ENCODE measurements around the gene CTNNBIP1. TPM values are rescaled to one million over a fixed set of nuclear protein-coding genes. Genes with fewer than 3 reads are reported as not detected.

CTNNBIP1 gene
- total and polyA plus RNA-seq, 9 of the 15 experiments (the other 6 are each of a cell fraction or from before 2014, with no cell fraction given), result 0.65 to 29.2 (median 14.7) TPM

DNA sequence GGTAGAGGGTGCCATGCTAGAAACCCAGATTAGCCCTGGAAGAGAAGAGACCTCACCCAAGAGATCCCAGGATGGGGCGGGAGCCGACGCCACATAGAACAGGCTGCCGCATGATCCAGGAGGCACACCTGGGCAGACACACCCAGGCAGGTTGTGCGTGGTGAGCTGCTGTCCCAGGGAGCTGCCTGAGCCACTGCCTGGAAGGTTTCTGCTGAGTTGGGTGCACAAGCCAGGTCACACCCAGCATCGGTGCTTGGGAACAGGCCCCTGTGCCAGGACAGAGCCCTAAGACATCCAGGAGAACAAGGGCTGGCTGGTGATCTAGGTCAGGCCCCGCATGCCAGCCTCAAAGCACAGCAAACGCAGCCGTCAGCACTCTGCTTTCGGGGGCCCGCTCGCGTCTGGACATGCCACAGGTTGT, 40.2 kb downstream of the CTNNBIP1 start:
- Histone ChIP-seq H4K20me1 (replicated peaks; ENCODE audit: control insufficient read depth, insufficient read depth, low read length) (peaks cover 8% of the 10 kb centered on the region), H3K79me2 (ENCODE audit: control insufficient read depth, insufficient read depth, low read length) (no peaks in the 10 kb centered on the region), H3K27me3 (ENCODE audit: control insufficient read depth in 2 of 2, insufficient read depth in 2 of 2, low read length in 2 of 2) (no peaks in the 10 kb centered on the region), H3K27ac (ENCODE audit: extremely low read depth, low read depth, low read length) (no peak overlapping the region), H3K9me1 (ENCODE audit: control insufficient read depth, insufficient read depth, low read length) (no peaks in the 10 kb centered on the region), H3K9ac (ENCODE audit: insufficient read depth in 1 of 2, low read depth in 2 of 2, low read length in 2 of 2) (peak overlapping the region in 1 of 2 experiments; percentile 56; a peak in 1 of 4 replicates), H3K9me3 (replicated peaks; ENCODE audit: control insufficient read depth, insufficient read depth, low read depth, low read length) (no peaks in the 10 kb centered on the region), H3K4me2 (ENCODE audit: insufficient read depth, low read length) (no peak overlapping the region), H3K4me3 (no peak overlapping the region), H3K4me1 (replicated peaks in 1 of 2; ENCODE audit: control insufficient read depth in 2 of 2, insufficient read depth in 2 of 2, low read length in 2 of 2) (peaks cover 0 to 25% of the 10 kb centered on the region in 2 experiments; a peak in 2 of 5 replicates), H3K36me3 (ENCODE audit: control insufficient read depth, insufficient read depth, low read length) (peaks cover 4% of the 10 kb centered on the region; the same call in 1 of the 3 replicates), H2AFZ (ENCODE audit: low read depth, low read length) (no peak overlapping the region)
- POLR2A ChIA-PET, result no interaction called here
- no peak for DNase-seq (ENCODE audit: extremely low read depth in 1 of 4, low spot score in 3 of 4)
- 53% methylated on average over 13 of the region's 13 CpGs for WGBS (ENCODE audit: insufficient coverage, low coverage, missing lambda C conversion rate)
- intact Hi-C loops (cut with micrococcal nuclease) (loop anchor here (5.0 to 10.0 kb wide), 2 partner anchors 148 to 375 kb away; no protein-coding TSS in a partner anchor), in situ Hi-C loops (cut with MboI) (loop anchor here (5.0 to 10.0 kb wide), 4 partner anchors 75 to 557 kb away; partner anchors contain the start of genes LZIC and NMNAT1)
- TF ChIP-seq POLR2AphosphoS5 (IDR thresholded peaks at IDR 0.05; ENCODE audit: control insufficient read depth, insufficient read depth, low read depth, low read length), result no peak
- TF ChIP-seq MCM5 (IDR thresholded peaks at IDR 0.05; ENCODE audit: low read depth), result no peak
- TF ChIP-seq ETV6 (IDR thresholded peaks at IDR 0.05; ENCODE audit: borderline replicate concordance in 1 of 2, low read depth in 2 of 2, low read length in 1 of 2), result no peak
- TF ChIP-seq ETV6 (CRISPR knock-in tag; IDR thresholded peaks at IDR 0.05; ENCODE audit: borderline replicate concordance), result no peak
- TF ChIP-seq CREB1 (IDR thresholded peaks at IDR 0.05), result no peak
- no peak for TF ChIP-seq CREB1 (CRISPR knock-in tag; IDR thresholded peaks at IDR 0.05)
- TF ChIP-seq ZKSCAN8 (CRISPR knock-in tag; IDR thresholded peaks at IDR 0.05), result no peak
- no peak for FAIRE-seq
- no TSS peak for BruUV-seq (replicated peaks)
- ATAC-seq, result no peak
- CTCF ChIA-PET (ENCODE audit: low intra/inter-chr PET ratio), result interaction anchor here (0.7 to 4.7 kb wide), 4 partner anchors 81 to 242 kb away, joined by 3 to 86 read pairs (median 31); no protein-coding TSS in a partner anchor
